ENCODE measurements around the gene SMAD6. TPM values are rescaled to one million over a fixed set of nuclear protein-coding genes. Genes with fewer than 3 reads are reported as not detected.

Gene SMAD6
- total RNA-seq, 2 donors from 2014 or later, result 14.0 to 25.4 TPM

GRCh38 chr15:66726386-66726785, 24.4 kb downstream of the SMAD6 start:
- Histone ChIP-seq H3K9me3 (no peaks in the 10 kb centered on the region), H3K4me1 (peaks cover 4% of the 10 kb centered on the region), H3K36me3 (replicated peaks in 1 of 2; ENCODE audit: insufficient read depth in 1 of 2, low read depth in 2 of 2) (no peaks in the 10 kb centered on the region), H3K27ac (no peak overlapping the region), H3K27me3 (no peaks in the 10 kb centered on the region), H3K4me3 (no peak overlapping the region)
- TF ChIP-seq POLR2A (IDR thresholded peaks at IDR 0.05) (no peak), CTCF (IDR thresholded peaks at IDR 0.05) (no peak)
- no peak for ATAC-seq
- WGBS, 2 donors, result 76 to 100% methylated on average over 1 to 2 of the region's 2 CpGs
- DNase-seq, result no peak
- intact Hi-C loops (cut with DNase I), result no loop called here

- no peak for ATAC-seq
- no peak for TF ChIP-seq POLR2A (IDR thresholded peaks at IDR 0.05)
- TF ChIP-seq CTCF (IDR thresholded peaks at IDR 0.05), result no peak
- DNase-seq, result no peak
- 66 to 73% methylated on average over 20 to 26 of the region's 26 CpGs for WGBS, 2 donors
- intact Hi-C loops (cut with DNase I), result no loop called here
- Histone ChIP-seq H3K4me3 (no peak overlapping the region), H3K27ac (peak overlapping the region in 2 of 4 donors; percentile 9 to 16), H3K27me3 (no peaks in the 10 kb centered on the region), H3K4me1 (peaks cover 4% of the 10 kb centered on the region), H3K9me3 (no peaks in the 10 kb centered on the region), H3K36me3 (replicated peaks in 1 of 2; ENCODE audit: insufficient read depth in 1 of 2, low read depth in 2 of 2) (no peaks in the 10 kb centered on the region)
Measured at GRCh38 chr15:66729331-66729951, 27.4 kb downstream of the SMAD6 start.

GRCh38 chr15:66730168-66731021, 28.4 kb downstream of the SMAD6 start:
- intact Hi-C loops (cut with DNase I), result no loop called here
- Histone ChIP-seq H3K9me3 (no peaks in the 10 kb centered on the region), H3K36me3 (replicated peaks in 1 of 2; ENCODE audit: insufficient read depth in 1 of 2, low read depth in 2 of 2) (no peaks in the 10 kb centered on the region), H3K4me3 (no peak overlapping the region), H3K27me3 (no peaks in the 10 kb centered on the region), H3K4me1 (peaks cover 4% of the 10 kb centered on the region), H3K27ac (no peak overlapping the region)
- no peak for ATAC-seq
- WGBS, 2 donors, result 86 to 87% methylated on average over 4 of the region's 4 CpGs
- TF ChIP-seq CTCF (IDR thresholded peaks at IDR 0.05) (no peak), POLR2A (IDR thresholded peaks at IDR 0.05) (no peak)
- no peak for DNase-seq

GRCh38 chr15:66733976-66734375, 31.9 kb downstream of the SMAD6 start:
- intact Hi-C loops (cut with DNase I), result no loop called here
- peaks cover 2% of the 10 kb centered on the region for H3K4me1 ChIP-seq
- DNase-seq, result no peak
- H3K9me3 ChIP-seq, result no peaks in the 10 kb centered on the region
- no peak overlapping the region for H3K4me3 ChIP-seq
- ATAC-seq, result peak; percentile 31
- TF ChIP-seq CTCF (IDR thresholded peaks at IDR 0.05), result no peak
- TF ChIP-seq POLR2A (IDR thresholded peaks at IDR 0.05), result no peak
- no peaks in the 10 kb centered on the region for H3K36me3 ChIP-seq (replicated peaks in 1 of 2; ENCODE audit: insufficient read depth in 1 of 2, low read depth in 2 of 2)
- WGBS, 2 donors, result 77 to 81% methylated on average over 11 of the region's 11 CpGs
- no peaks in the 10 kb centered on the region for H3K27me3 ChIP-seq
- H3K27ac ChIP-seq, result no peak overlapping the region

Measured in body of pancreas (tissue), 4 donors.